ENCODE data around the gene ZC3H7A.

The ZC3H7A gene

DNA sequence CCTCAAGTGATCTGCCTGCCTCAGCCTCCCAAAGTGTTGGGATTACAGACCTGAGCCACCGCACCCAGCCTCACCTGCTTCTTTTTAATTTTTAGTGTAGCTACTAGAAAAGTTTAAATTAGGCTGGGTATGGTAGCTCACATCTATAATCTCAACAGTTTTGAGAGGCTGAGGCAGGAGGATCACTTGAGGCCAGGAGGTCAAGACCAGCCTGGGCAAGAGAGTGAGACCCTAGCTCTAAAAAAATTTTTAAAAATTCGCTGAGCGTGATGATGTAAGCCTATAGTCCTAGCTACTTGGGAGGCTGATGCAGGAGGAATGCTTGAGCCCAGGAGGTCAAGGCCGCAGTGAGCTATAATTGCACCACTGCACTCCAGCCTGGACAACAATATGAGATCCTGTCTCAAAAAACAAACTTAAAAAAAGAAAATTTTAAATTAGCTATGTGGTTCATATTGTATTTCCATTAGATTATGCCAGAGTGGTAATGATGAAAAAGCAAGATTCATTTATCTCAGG, 89.3 kb downstream of the ZC3H7A start:
- DNase-seq (ENCODE audit: low read depth) = no peak
- H3K4me3 ChIP-seq (ENCODE audit: low read length) = no peak overlapping the region
- TF ChIP-seq, protein P1, sequence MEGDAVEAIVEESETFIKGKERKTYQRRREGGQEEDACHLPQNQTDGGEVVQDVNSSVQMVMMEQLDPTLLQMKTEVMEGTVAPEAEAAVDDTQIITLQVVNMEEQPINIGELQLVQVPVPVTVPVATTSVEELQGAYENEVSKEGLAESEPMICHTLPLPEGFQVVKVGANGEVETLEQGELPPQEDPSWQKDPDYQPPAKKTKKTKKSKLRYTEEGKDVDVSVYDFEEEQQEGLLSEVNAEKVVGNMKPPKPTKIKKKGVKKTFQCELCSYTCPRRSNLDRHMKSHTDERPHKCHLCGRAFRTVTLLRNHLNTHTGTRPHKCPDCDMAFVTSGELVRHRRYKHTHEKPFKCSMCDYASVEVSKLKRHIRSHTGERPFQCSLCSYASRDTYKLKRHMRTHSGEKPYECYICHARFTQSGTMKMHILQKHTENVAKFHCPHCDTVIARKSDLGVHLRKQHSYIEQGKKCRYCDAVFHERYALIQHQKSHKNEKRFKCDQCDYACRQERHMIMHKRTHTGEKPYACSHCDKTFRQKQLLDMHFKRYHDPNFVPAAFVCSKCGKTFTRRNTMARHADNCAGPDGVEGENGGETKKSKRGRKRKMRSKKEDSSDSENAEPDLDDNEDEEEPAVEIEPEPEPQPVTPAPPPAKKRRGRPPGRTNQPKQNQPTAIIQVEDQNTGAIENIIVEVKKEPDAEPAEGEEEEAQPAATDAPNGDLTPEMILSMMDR (IDR thresholded peaks at IDR 0.05; ENCODE audit: insufficient read depth, low read depth, low read length, missing control alignments) = no peak

DNA sequence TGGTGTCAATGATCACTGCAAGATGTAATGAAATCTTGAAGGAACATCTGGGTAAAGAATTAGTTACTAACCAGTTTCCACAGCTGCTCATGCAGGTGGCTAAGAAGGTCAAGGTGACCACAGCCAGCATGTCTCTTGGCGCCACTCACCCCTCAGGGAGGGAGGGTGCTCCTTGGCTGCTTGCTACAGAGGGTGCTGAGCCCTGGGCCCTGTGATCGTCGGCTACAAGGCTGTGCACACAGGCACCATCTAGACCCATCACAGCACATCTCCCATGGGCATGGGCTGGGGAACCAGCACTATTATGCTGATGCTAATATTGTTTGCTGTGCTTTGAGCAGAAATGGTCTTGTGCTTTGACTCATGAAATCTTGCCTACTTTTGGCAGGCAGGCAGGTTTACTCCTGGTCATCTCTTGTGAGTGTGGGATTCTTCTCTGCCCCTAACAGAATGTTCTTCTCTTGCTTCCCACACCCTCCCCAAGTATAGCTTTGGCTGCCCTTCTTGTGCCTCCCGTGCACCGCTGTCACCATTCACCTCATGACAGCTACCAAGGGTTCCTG, 90.8 kb downstream of the ZC3H7A start:
- no peak overlapping the region for H3K4me3 ChIP-seq (ENCODE audit: low read length)
- TF ChIP-seq, protein P1 (IDR thresholded peaks at IDR 0.05; ENCODE audit: insufficient read depth, low read depth, low read length, missing control alignments) = no peak
- no peak for DNase-seq (ENCODE audit: low read depth)

DNA sequence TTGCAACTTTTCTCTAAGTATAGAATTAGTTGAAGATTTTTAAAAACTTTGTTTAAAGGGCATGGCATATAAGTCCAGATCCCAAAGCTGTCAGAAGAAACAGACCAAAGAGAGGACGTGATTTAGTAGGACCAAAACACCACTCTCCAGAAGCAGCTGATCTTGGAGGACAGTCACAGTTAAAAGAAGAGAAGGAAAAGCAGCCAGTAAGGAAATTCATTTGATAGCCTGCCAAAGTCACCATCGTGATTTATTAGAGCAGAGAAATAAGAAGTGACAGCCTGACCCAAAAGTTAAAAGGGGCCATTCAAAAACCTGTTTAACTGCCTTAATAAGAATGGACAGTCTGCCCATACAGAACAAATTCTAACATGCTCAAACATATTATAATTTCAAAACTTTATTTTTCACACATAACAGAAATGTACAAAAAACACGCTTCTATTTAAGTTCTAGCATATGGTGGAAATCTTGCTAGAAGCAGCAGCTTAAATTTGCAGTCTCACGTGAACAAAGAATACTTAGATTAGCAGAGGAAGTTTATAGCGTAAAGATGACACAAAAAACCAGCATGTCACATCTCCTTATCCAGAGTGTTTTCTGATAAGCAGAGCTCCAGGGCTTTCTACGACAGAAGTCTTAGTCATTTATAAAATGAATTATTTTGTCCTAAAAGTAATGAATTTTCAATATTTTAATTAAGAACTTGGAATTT, 91.6 kb downstream of the ZC3H7A start:
- no peak for DNase-seq (ENCODE audit: low read depth)
- TF ChIP-seq, protein P1 (IDR thresholded peaks at IDR 0.05; ENCODE audit: insufficient read depth, low read depth, low read length, missing control alignments) = no peak
- no peak overlapping the region for H3K4me3 ChIP-seq (ENCODE audit: low read length)
